H9 (cell line): ENCODE data around the gene GSE1. TPM values are rescaled to one million over a fixed set of nuclear protein-coding genes. Genes with fewer than 3 reads are reported as not detected.

Experiments used
- DNase-seq: peaks from one replicate; pipeline ENCODE4 v3.0.0-alpha.2; 2017
- H2AFZ ChIP-seq: one replicate; pipeline ENCODE4 v1.6.1; 2013; ENCODE audit warnings: mild to moderate bottlenecking, low read length, control low read depth, moderate library complexity
- H2AK5ac ChIP-seq: 2 replicates; pipeline ENCODE4 v1.6.1; 2013; ENCODE audit warnings: low read length, control low read depth, mixed read lengths; ENCODE audit not compliant: insufficient read length
- H2BK120ac ChIP-seq: one replicate; pipeline ENCODE4 v1.6.1; 2013; ENCODE audit warnings: low read depth, mild to moderate bottlenecking, low read length, control low read depth, inconsistent platforms; ENCODE audit not compliant: poor library complexity, severe bottlenecking
- H2BK12ac ChIP-seq: 2 replicates; pipeline ENCODE4 v1.6.1; 2013; ENCODE audit warnings: low read length, control low read depth, mixed read lengths, low read depth; ENCODE audit not compliant: insufficient read length
- H2BK15ac ChIP-seq: 2 replicates; pipeline ENCODE4 v1.6.1; 2013; ENCODE audit warnings: low read depth, low read length, control low read depth
- H2BK20ac ChIP-seq: one replicate; pipeline ENCODE4 v1.6.1; 2013; ENCODE audit warnings: low read depth, mild to moderate bottlenecking, low read length, control low read depth, inconsistent platforms; ENCODE audit not compliant: poor library complexity, severe bottlenecking
- H2BK5ac ChIP-seq: 2 replicates; pipeline ENCODE4 v1.6.1; 2013; ENCODE audit warnings: low read length, control low read depth, mixed read lengths; ENCODE audit not compliant: insufficient read length
- H3K14ac ChIP-seq: 2 replicates; pipeline ENCODE4 v1.6.1; 2013; ENCODE audit warnings: low read length, control low read depth; ENCODE audit not compliant: insufficient read depth
- H3K18ac ChIP-seq: 2 replicates; pipeline ENCODE4 v1.6.1; 2013; ENCODE audit warnings: low read depth, mild to moderate bottlenecking, mixed read lengths, low read length, control low read depth; ENCODE audit not compliant: insufficient read length
- H3K23ac ChIP-seq: 2 replicates; pipeline ENCODE4 v1.6.1; 2013; ENCODE audit warnings: low read length, control low read depth, mixed read lengths, low read depth; ENCODE audit not compliant: insufficient read length
- H3K23me2 ChIP-seq: 2 replicates; pipeline ENCODE4 v1.6.1; 2013; ENCODE audit warnings: low read depth, mild to moderate bottlenecking, mixed read lengths, low read length, control low read depth; ENCODE audit not compliant: insufficient read length, poor library complexity, severe bottlenecking
- H3K27ac ChIP-seq: 2 replicates; pipeline ENCODE4 v1.5.1; 2013; ENCODE audit warnings: low read length, control low read depth, mixed read lengths, low read depth; ENCODE audit not compliant: insufficient read length
- H3K27me3 ChIP-seq: 2 replicates; pipeline ENCODE4 v1.6.1; 2013; ENCODE audit warnings: low read length, control low read depth, inconsistent platforms; ENCODE audit not compliant: insufficient read depth
- H3K4ac ChIP-seq: 2 replicates; pipeline ENCODE4 v1.6.1; 2013; ENCODE audit warnings: low read depth, mild to moderate bottlenecking, control low read depth, inconsistent platforms, low read length, moderate library complexity
- H3K4me1 ChIP-seq: 2 replicates; pipeline ENCODE4 v1.6.1; 2013; ENCODE audit warnings: low read length, control low read depth, inconsistent platforms; ENCODE audit not compliant: insufficient read depth
- H3K4me2 ChIP-seq: 2 replicates; pipeline ENCODE4 v1.6.1; 2013; ENCODE audit warnings: low read length, control low read depth, mixed read lengths; ENCODE audit not compliant: insufficient read length, insufficient read depth
- H3K56ac ChIP-seq: 2 replicates; pipeline ENCODE4 v1.6.1; 2013; ENCODE audit warnings: low read depth, mild to moderate bottlenecking, mixed read lengths, low read length, control low read depth; ENCODE audit not compliant: insufficient read length
- H3K79me1 ChIP-seq: 2 replicates; pipeline ENCODE4 v1.6.1; 2013; ENCODE audit warnings: low read depth, mild to moderate bottlenecking, moderate library complexity, low read length, control low read depth, inconsistent platforms; ENCODE audit not compliant: insufficient read depth, poor library complexity, severe bottlenecking
- H3K79me2 ChIP-seq: 2 replicates; pipeline ENCODE4 v1.6.1; 2013; ENCODE audit warnings: low read length, control low read depth, inconsistent platforms; ENCODE audit not compliant: insufficient read depth
- H3K9ac ChIP-seq: 2 replicates; pipeline ENCODE4 v1.6.1; 2013; ENCODE audit warnings: low read length, control low read depth, mixed read lengths; ENCODE audit not compliant: insufficient read length; ENCODE audit errors: extremely low read depth
- H3K9me3 ChIP-seq: one replicate; pipeline ENCODE4 v1.6.1; 2013; ENCODE audit warnings: low read depth, low read length, inconsistent platforms; ENCODE audit not compliant: control insufficient read depth
- H3T11ph ChIP-seq: one replicate; pipeline ENCODE4 v1.6.1; 2013; ENCODE audit warnings: mild to moderate bottlenecking, low read length, control low read depth, inconsistent platforms
- H4K20me1 ChIP-seq: one replicate; pipeline ENCODE4 v1.6.1; 2013; ENCODE audit not compliant: control insufficient read depth, insufficient read length, insufficient read depth
- H4K5ac ChIP-seq: 2 replicates; pipeline ENCODE4 v1.6.1; 2013; ENCODE audit warnings: low read depth, mild to moderate bottlenecking, mixed read lengths, low read length, control low read depth; ENCODE audit not compliant: insufficient read length
- H4K8ac ChIP-seq: replicated peaks from 2 replicates; pipeline ENCODE4 v1.6.1; 2013; ENCODE audit warnings: low read length, control low read depth, mixed read lengths, low read depth; ENCODE audit not compliant: insufficient read length
- H4K91ac ChIP-seq: 2 replicates; pipeline ENCODE4 v1.6.1; 2013; ENCODE audit warnings: low read depth, mild to moderate bottlenecking, moderate library complexity, mixed read lengths, low read length, control low read depth; ENCODE audit not compliant: insufficient read length
- H3K27ac Mint-ChIP-seq, 3 experiments: 2 replicates in 2 of 3; 3 replicates in 1 of 3; pipeline ENCODE4 v1.8.0; 2020 to 2021; ENCODE audit warnings: mixed read lengths in 3 of 3, mild to moderate bottlenecking in 1 of 3, moderate library complexity in 1 of 3
- H3K27me3 Mint-ChIP-seq: 2 replicates; pipeline ENCODE4 v1.8.0; 2021; ENCODE audit warnings: low read depth, mild to moderate bottlenecking, moderate library complexity, mixed read lengths
- H3K36me3 Mint-ChIP-seq, 3 experiments: 2 replicates in 2 of 3; 3 replicates in 1 of 3; pipeline ENCODE4 v1.8.0; 2020 to 2021; ENCODE audit warnings: low read depth in 3 of 3, mixed read lengths in 3 of 3; ENCODE audit not compliant: insufficient read depth in 1 of 3
- H3K4me1 Mint-ChIP-seq, 2 experiments: 2 replicates each; pipeline ENCODE4 v1.8.0; 2020; ENCODE audit warnings: mixed read lengths in 2 of 2
- H3K4me3 Mint-ChIP-seq, 2 experiments: 2 replicates in 1 of 2; 3 replicates in 1 of 2; pipeline ENCODE4 v1.8.0; 2020 to 2021; ENCODE audit warnings: mild to moderate bottlenecking in 2 of 2, mixed read lengths in 2 of 2, moderate library complexity in 1 of 2
- H3K9me3 Mint-ChIP-seq, 2 experiments: 2 replicates in 1 of 2; 3 replicates in 1 of 2; pipeline ENCODE4 v1.8.0; 2020; ENCODE audit warnings: mild to moderate bottlenecking in 2 of 2, mixed read lengths in 2 of 2, moderate library complexity in 1 of 2
- CTCF ChIP-seq: fragments of 200-600 bp; sonication (generic); conservative IDR thresholded peaks from 3 replicates; pipeline ENCODE4 v1.8.0; 2021; ENCODE audit warnings: antibody characterized with exemption, mild to moderate bottlenecking
- WGBS: extraction: QIAGEN DNeasy Blood & Tissue Kit; methylation state at CpG from one replicate; pipeline ENCODE4 v1.1.7; 2013; ENCODE audit warnings: missing lambda C conversion rate, low lambda C conversion rate, mixed read lengths; ENCODE audit not compliant: insufficient read length; ENCODE audit errors: extremely low coverage; 5-methylcytosine and 5-hydroxymethylcytosine counted together
- total RNA-seq: library from RNA; stranded (reverse); gene quantifications from 2 replicates; pipeline ENCODE4 v1.2.1, GENCODE V29; 2021

GSE1 gene
- total RNA-seq, 1 experiment from 2014 or later, result 125 TPM

GRCh38 chr16:85698935-85699558 is 85.9 kb downstream of the GSE1 start:
- Histone ChIP-seq H3K9ac (no peak overlapping the region), H3K56ac (no peak overlapping the region), H3K79me2 (no peaks in the 10 kb centered on the region), H3K4me1 (peaks cover 3% of the 10 kb centered on the region; the same call in 1 of the 2 replicates), H3K79me1 (no peaks in the 10 kb centered on the region), H3K27ac (no peak overlapping the region), H3K14ac (no peak overlapping the region), H2BK12ac (no peak overlapping the region), H3K4me2 (no peak overlapping the region), H3K23me2 (peaks cover 4% of the 10 kb centered on the region), H3K9me3 (no peaks in the 10 kb centered on the region), H3K18ac (no peak overlapping the region), H2BK20ac (no peak overlapping the region), H4K20me1 (no peaks in the 10 kb centered on the region), H4K91ac (no peak overlapping the region), H2BK120ac (no peak overlapping the region), H4K5ac (no peak overlapping the region), H3K27me3 (no peaks in the 10 kb centered on the region), H2BK5ac (no peak overlapping the region), H4K8ac (no peak overlapping the region), H2AK5ac (no peak overlapping the region), H3K23ac (no peak overlapping the region), H3K4ac (no peak overlapping the region), H2BK15ac (no peak overlapping the region; the same call in 1 of the 2 replicates), H2AFZ (no peak overlapping the region), H3T11ph (no peak overlapping the region)
- Mint-ChIP-seq H3K36me3 (no peaks in the 10 kb centered on the region), H3K4me3 (no peak overlapping the region), H3K27me3 (peaks cover 26% of the 10 kb centered on the region), H3K9me3 (no peaks in the 10 kb centered on the region; a peak in 1 of 5 replicates), H3K27ac (no peak overlapping the region), H3K4me1 (peaks cover 9 to 14% of the 10 kb centered on the region in 2 experiments)
- peak; percentile 56 for TF ChIP-seq CTCF
- WGBS, result no CpG with 5 or more reads among the region's 12 CpGs
- peak; percentile 69 for DNase-seq
